ENCODE data around the gene ZNF76. TPM values are rescaled to one million over a fixed set of nuclear protein-coding genes. Genes with fewer than 3 reads are reported as not detected.

The ZNF76 gene
- 34.7 TPM for total RNA-seq

GRCh38 chr6:35259194-35259947 is at the start of gene ZNF76:
Gene ZNF76, plus strand, starts transcription at chr6:35259735. Its CDS starts 21,417 bp downstream, at chr6:35281152.

GRCh38 chr6:35213824-35214756 is 45.4 kb upstream of the ZNF76 start, which contains the start of gene SCUBE3:
Gene SCUBE3, plus strand, starts transcription at chr6:35213956. Its CDS starts 463 bp downstream, at chr6:35214419.

GRCh38 chr6:35297601-35298481 is 38.3 kb downstream of the ZNF76 start, which contains the start of gene DEF6:
Gene DEF6, plus strand, starts transcription at chr6:35297818. Its CDS starts 39 bp downstream, at chr6:35297857.

GRCh38 chr6:35342258-35343091 is 82.9 kb downstream of the ZNF76 start, which contains the start of gene PPARD:
Gene PPARD, plus strand, starts transcription at chr6:35342558. Its CDS starts 68,530 bp downstream, at chr6:35411088.

Other genes starting within 250 kb of the ZNF76 start
- 0.99 TPM for gene TCP11, start 118.4 kb upstream of the ZNF76 start, total RNA-seq
- 10.0 TPM for gene SCUBE3, start 45.8 kb upstream of the ZNF76 start, total RNA-seq
- gene DEF6, start 38.1 kb downstream of the ZNF76 start, total RNA-seq = 7.1 TPM
- gene PPARD, start 82.8 kb downstream of the ZNF76 start, total RNA-seq = 9.4 TPM
- 9.3 TPM for gene FANCE, start 192.6 kb downstream of the ZNF76 start, total RNA-seq
- 925 TPM for gene RPL10A, start 208.7 kb downstream of the ZNF76 start, total RNA-seq
- 11.1 TPM for gene TEAD3, start 237.3 kb downstream of the ZNF76 start, total RNA-seq